ENCODE measurements around the gene PATE1. TPM values are rescaled to one million over a fixed set of nuclear protein-coding genes. Genes with fewer than 3 reads are reported as not detected.

The PATE1 gene
- total and polyA plus RNA-seq, 2 donors (not counting 3 experiments of a cell fraction or from before 2014, with no cell fraction given), result not detected

- no peak for FAIRE-seq
- H3K27me3 ChIP-seq (ENCODE audit: control insufficient read depth in 2 of 2, insufficient read depth in 2 of 2, low read length in 2 of 2), result peaks cover 0 to 2% of the 10 kb centered on the region in 2 experiments
- H3K4me2 ChIP-seq (ENCODE audit: insufficient read depth, low read length), result no peak overlapping the region
- H3K36me3 ChIP-seq (ENCODE audit: control insufficient read depth in 2 of 2, extremely low read depth in 1 of 2, insufficient read depth in 2 of 2, low read length in 2 of 2), result no peaks in the 10 kb centered on the region
- intact Hi-C loops (cut with micrococcal nuclease) (no loop called here), dilution Hi-C loops (cut with MboI; ENCODE audit: extremely low pct_ligation_motif_present, low sequenced_read_pairs) (no loop called here)
- H2AFZ ChIP-seq (ENCODE audit: low read depth, low read length), result no peak overlapping the region
- no peak for DNase-seq (ENCODE audit: low read depth, low spot score)
- H4K20me1 ChIP-seq (replicated peaks; ENCODE audit: control insufficient read depth, extremely low read depth, insufficient read depth, low read length), result no peaks in the 10 kb centered on the region
- no peak overlapping the region for H3K27ac ChIP-seq (ENCODE audit: insufficient read depth, low read depth, low read length)
- TF ChIP-seq JUN (IDR thresholded peaks at IDR 0.05; ENCODE audit: borderline replicate concordance, insufficient read depth, insufficient read length, low read depth), result no peak
- no peak for TF ChIP-seq CTCF (IDR thresholded peaks at IDR 0.05; ENCODE audit: extremely low read depth in 1 of 2, insufficient read depth in 1 of 2, low read depth in 1 of 2, low read length in 2 of 2)
- TF ChIP-seq POLR2AphosphoS5 (IDR thresholded peaks at IDR 0.05; ENCODE audit: insufficient read depth, low read depth, low read length), result no peak
- no peak for TF ChIP-seq FOS (IDR thresholded peaks at IDR 0.05; ENCODE audit: borderline replicate concordance, insufficient read depth, low read length)
- no peak for TF ChIP-seq MYC (IDR thresholded peaks at IDR 0.05; ENCODE audit: low read depth, low read length)
- TF ChIP-seq, protein P1, sequence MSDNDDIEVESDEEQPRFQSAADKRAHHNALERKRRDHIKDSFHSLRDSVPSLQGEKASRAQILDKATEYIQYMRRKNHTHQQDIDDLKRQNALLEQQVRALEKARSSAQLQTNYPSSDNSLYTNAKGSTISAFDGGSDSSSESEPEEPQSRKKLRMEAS (IDR thresholded peaks at IDR 0.05; ENCODE audit: insufficient read depth, insufficient read length), result no peak
- no peak for TF ChIP-seq GATA2 (IDR thresholded peaks at IDR 0.05; ENCODE audit: insufficient read depth, insufficient read length, low read depth, low read length)
- TF ChIP-seq POLR2A (IDR thresholded peaks at IDR 0.05; ENCODE audit: low read depth, low read length), result no peak
- TF ChIP-seq EZH2 (IDR thresholded peaks at IDR 0.05; ENCODE audit: borderline replicate concordance, low read depth, low read length, severe bottlenecking), result no peak
- no peak overlapping the region for H3K4me3 ChIP-seq (replicated peaks in 1 of 3; ENCODE audit: insufficient read depth in 1 of 3, low read depth in 1 of 3, low read length in 3 of 3)
- no peaks in the 10 kb centered on the region for H3K4me1 ChIP-seq (ENCODE audit: control insufficient read depth, extremely low read depth, insufficient read depth, low read length)
- no peaks in the 10 kb centered on the region for H3K79me2 ChIP-seq (ENCODE audit: control insufficient read depth, insufficient read depth, low read length)
- ChIA-PET POLR2A (no interaction called here), CTCF (no interaction called here)
- no peaks in the 10 kb centered on the region for H3K9me3 ChIP-seq (replicated peaks; ENCODE audit: control insufficient read depth, insufficient read depth, low read length)
- no TSS peak for BruUV-seq (replicated peaks)
- H3K9ac ChIP-seq (replicated peaks; ENCODE audit: extremely low read depth, insufficient read depth, low read length), result no peak overlapping the region
- H3K9me1 ChIP-seq (replicated peaks; ENCODE audit: control insufficient read depth, extremely low read depth, insufficient read depth, low read length), result no peaks in the 10 kb centered on the region
Measured at GRCh38 chr11:125762445-125762844, 16.4 kb downstream of the PATE1 start.
